ENCODE results near the gene MIEN1. TPM values are rescaled to one million over a fixed set of nuclear protein-coding genes. Genes with fewer than 3 reads are reported as not detected.

MIEN1 gene
- polyA plus RNA-seq, 3 donors, result 61.7 to 141 (median 124) TPM

DNA sequence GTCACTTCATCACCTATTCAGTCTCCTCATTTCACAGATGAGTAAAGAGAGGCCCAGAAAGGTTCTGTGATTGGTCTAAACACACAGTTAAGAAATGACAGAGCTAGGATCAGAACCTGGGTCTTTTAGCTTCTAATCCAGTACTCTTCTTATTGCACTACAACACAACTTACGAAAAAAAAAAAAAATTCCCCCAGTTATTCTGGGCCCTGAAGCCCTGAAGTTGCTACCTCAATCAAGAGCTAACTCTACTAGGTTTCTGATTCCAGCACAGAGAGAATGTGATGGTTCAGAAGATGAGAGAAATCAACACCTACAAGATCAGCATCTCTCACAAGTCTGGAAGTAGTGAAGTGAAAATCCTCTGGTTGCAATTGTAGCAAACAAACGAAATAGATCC lies 44.7 kb upstream of the MIEN1 start:
- peaks cover 36 to 55% of the 10 kb centered on the region in 2 donors for H3K27me3 ChIP-seq (ENCODE audit: control insufficient read depth in 2 of 2, insufficient read depth in 2 of 2, low read length in 2 of 2)
- TF ChIP-seq, protein P1, sequence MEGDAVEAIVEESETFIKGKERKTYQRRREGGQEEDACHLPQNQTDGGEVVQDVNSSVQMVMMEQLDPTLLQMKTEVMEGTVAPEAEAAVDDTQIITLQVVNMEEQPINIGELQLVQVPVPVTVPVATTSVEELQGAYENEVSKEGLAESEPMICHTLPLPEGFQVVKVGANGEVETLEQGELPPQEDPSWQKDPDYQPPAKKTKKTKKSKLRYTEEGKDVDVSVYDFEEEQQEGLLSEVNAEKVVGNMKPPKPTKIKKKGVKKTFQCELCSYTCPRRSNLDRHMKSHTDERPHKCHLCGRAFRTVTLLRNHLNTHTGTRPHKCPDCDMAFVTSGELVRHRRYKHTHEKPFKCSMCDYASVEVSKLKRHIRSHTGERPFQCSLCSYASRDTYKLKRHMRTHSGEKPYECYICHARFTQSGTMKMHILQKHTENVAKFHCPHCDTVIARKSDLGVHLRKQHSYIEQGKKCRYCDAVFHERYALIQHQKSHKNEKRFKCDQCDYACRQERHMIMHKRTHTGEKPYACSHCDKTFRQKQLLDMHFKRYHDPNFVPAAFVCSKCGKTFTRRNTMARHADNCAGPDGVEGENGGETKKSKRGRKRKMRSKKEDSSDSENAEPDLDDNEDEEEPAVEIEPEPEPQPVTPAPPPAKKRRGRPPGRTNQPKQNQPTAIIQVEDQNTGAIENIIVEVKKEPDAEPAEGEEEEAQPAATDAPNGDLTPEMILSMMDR (IDR thresholded peaks at IDR 0.05), result no peak
- Mint-ChIP-seq H3K4me3 (no peak overlapping the region), H3K27ac (peak overlapping the region in 1 of 7 donors; percentile 4), H3K27me3 (ENCODE audit: low read depth in 3 of 3) (peaks cover 35 to 62% (median 44%) of the 10 kb centered on the region in 3 donors), H3K4me1 (peaks cover 9% of the 10 kb centered on the region), H3K36me3 (peaks cover 0 to 2% of the 10 kb centered on the region in 2 donors), H3K9me3 (no peaks in the 10 kb centered on the region)
- no peak for DNase-seq
- no peaks in the 10 kb centered on the region for H3K9me3 ChIP-seq (replicated peaks in 1 of 2; ENCODE audit: control insufficient read depth in 1 of 2, insufficient read depth in 1 of 2, low read length in 2 of 2)
- H4K20me1 ChIP-seq (ENCODE audit: insufficient read depth, low read length), result no peaks in the 10 kb centered on the region
- no peak overlapping the region for H3K9ac ChIP-seq (ENCODE audit: insufficient read depth, low read length, poor library complexity, severe bottlenecking)
- H3K4me1 ChIP-seq (ENCODE audit: control insufficient read depth in 1 of 2, insufficient read depth in 2 of 2, low read length in 2 of 2), result no peaks in the 10 kb centered on the region
- H3K4me2 ChIP-seq (replicated peaks; ENCODE audit: extremely low read depth, low read length, poor library complexity, severe bottlenecking), result no peak overlapping the region
- WGBS (ENCODE audit: insufficient coverage), result no CpG with 5 or more reads among the region's 2 CpGs
- H3K79me2 ChIP-seq (ENCODE audit: insufficient read depth, low read length), result no peaks in the 10 kb centered on the region
- no peaks in the 10 kb centered on the region for H3K36me3 ChIP-seq (replicated peaks in 1 of 2; ENCODE audit: control insufficient read depth in 1 of 2, insufficient read depth in 2 of 2, low read length in 2 of 2)
- no peak overlapping the region for H2AFZ ChIP-seq (ENCODE audit: insufficient read depth, low read depth, low read length, poor library complexity, severe bottlenecking)
- intact Hi-C loops (cut with micrococcal nuclease), result no loop called here
- H3K4me3 ChIP-seq (replicated peaks in 1 of 3; ENCODE audit: low read depth in 2 of 3, low read length in 3 of 3), result no peak overlapping the region
- no peak overlapping the region for H3K27ac ChIP-seq (ENCODE audit: low read depth in 1 of 2, low read length in 2 of 2)

DNA sequence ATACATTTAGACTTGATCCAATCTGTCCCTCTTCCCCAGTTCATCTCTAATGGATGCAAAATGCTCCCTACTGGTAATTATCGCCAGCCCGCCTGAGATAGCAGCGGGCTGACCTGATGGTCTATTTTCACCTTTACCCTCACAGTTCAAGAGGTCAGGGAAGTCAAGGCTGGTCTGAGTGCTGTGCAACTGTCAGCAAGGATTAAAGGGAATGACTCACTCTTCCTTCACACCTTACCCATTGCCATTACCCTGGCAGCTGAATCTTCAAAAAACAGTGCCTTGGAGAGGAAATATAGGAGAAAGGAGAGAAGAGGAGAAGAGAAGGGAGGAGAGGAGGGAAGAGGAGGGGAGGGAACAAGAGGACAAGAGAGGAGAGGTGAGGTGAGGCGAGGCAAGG lies 43.7 kb upstream of the MIEN1 start:
- H3K27me3 Mint-ChIP-seq (ENCODE audit: low read depth in 3 of 3), result peaks cover 30 to 56% (median 40%) of the 10 kb centered on the region in 3 donors
- Histone ChIP-seq H2AFZ (ENCODE audit: insufficient read depth, low read depth, low read length, poor library complexity, severe bottlenecking) (no peak overlapping the region), H4K20me1 (ENCODE audit: insufficient read depth, low read length) (no peaks in the 10 kb centered on the region), H3K4me1 (ENCODE audit: control insufficient read depth in 1 of 2, insufficient read depth in 2 of 2, low read length in 2 of 2) (no peaks in the 10 kb centered on the region), H3K4me2 (replicated peaks; ENCODE audit: extremely low read depth, low read length, poor library complexity, severe bottlenecking) (no peak overlapping the region), H3K79me2 (ENCODE audit: insufficient read depth, low read length) (no peaks in the 10 kb centered on the region), H3K9ac (ENCODE audit: insufficient read depth, low read length, poor library complexity, severe bottlenecking) (no peak overlapping the region), H3K27me3 (ENCODE audit: control insufficient read depth in 2 of 2, insufficient read depth in 2 of 2, low read length in 2 of 2) (peaks cover 38 to 55% of the 10 kb centered on the region in 2 donors), H3K9me3 (replicated peaks in 1 of 2; ENCODE audit: control insufficient read depth in 1 of 2, insufficient read depth in 1 of 2, low read length in 2 of 2) (no peaks in the 10 kb centered on the region), H3K27ac (ENCODE audit: low read depth in 1 of 2, low read length in 2 of 2) (no peak overlapping the region), H3K4me3 (replicated peaks in 1 of 3; ENCODE audit: low read depth in 2 of 3, low read length in 3 of 3) (no peak overlapping the region), H3K36me3 (replicated peaks in 1 of 2; ENCODE audit: control insufficient read depth in 1 of 2, insufficient read depth in 2 of 2, low read length in 2 of 2) (no peaks in the 10 kb centered on the region)
- H3K9me3 Mint-ChIP-seq, result no peaks in the 10 kb centered on the region
- H3K27ac Mint-ChIP-seq, result peak overlapping the region in 1 of 7 donors; percentile 65
- H3K36me3 Mint-ChIP-seq, result peaks cover 0 to 2% of the 10 kb centered on the region in 2 donors
- DNase-seq, result no peak
- H3K4me3 Mint-ChIP-seq, result peak overlapping the region in 1 of 2 donors; percentile 71
- intact Hi-C loops (cut with micrococcal nuclease), result no loop called here
- TF ChIP-seq, protein P1 (IDR thresholded peaks at IDR 0.05), result no peak
- WGBS (ENCODE audit: insufficient coverage), result 100% methylated on average over 1 of the region's 4 CpGs
- peaks cover 9% of the 10 kb centered on the region for H3K4me1 Mint-ChIP-seq
